Stimulated activated CD4-positive, alpha-beta T cell treated with anti-CD3 and anti-CD28 coated beads, Interleukin-1b, Interleukin-23, amount 100 ng/mL, for 1 hour (primary cell): ENCODE results near the gene GABRD.

Experiments
- DNase-seq, 2 donors: peaks; one replicate each; pipeline ENCODE4 v3.0.0-alpha.2; 2020; ENCODE audit warnings: low read depth in 2 of 2

Gene GABRD

GRCh38 chr1:2053784-2054376 lies 34.7 kb downstream of the GABRD start:
- DNase-seq: no peak

DNA sequence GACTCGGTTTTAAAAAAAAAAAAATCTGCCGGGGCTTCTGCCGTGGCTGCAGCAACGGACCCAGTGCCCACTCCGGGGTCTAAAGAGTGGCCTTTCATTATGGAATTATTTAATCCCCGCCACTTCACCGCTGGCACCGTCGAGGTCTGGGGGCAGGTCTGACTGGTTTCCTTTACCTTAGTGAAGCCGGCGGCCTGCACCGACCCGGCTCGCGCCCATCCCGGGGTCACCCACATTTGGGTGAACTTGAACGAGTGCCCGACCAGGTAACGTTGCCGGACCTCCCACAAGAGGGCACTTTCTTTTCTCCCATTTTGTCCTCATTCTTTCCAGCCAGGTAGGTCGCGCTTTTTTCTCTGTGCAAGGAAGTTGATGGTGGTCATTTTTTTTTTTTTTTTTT lies 35.4 kb downstream of the GABRD start:
- DNase-seq: no peak

- no peak for DNase-seq
These were observed 36.9 kb downstream of the GABRD start for GRCh38 chr1:2055911-2056575.

DNA sequence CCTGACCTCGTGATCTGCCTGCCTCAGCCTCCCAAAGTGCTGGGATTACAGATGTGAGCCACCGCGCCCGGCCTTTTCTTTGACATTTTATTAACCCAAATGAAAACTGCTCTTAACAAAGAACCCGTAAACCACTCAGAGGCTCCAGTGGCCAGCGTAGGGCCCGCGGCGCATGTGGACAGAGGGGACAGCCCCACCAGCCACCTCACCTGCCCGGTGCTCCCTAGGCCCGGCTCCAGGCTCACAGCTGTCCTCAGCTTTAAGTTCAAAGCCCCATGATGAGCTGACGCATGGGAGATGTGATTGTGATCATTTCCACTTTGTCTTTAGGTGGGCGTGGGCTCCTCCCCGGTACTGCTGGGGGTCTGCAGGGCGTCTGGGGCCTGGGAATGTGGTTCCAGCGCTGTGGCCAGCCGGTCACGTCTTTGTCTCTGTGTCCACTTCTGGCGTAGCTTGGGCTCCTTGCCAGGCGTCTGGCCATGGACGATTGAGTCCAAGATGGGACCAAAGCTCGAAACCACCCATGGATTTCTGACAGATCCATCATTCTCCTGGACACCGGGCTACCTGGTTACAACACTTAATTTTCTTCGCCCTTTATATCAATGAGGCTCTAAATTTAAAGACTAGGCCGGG lies 37.9 kb downstream of the GABRD start:
- DNase-seq: no peak

DNA sequence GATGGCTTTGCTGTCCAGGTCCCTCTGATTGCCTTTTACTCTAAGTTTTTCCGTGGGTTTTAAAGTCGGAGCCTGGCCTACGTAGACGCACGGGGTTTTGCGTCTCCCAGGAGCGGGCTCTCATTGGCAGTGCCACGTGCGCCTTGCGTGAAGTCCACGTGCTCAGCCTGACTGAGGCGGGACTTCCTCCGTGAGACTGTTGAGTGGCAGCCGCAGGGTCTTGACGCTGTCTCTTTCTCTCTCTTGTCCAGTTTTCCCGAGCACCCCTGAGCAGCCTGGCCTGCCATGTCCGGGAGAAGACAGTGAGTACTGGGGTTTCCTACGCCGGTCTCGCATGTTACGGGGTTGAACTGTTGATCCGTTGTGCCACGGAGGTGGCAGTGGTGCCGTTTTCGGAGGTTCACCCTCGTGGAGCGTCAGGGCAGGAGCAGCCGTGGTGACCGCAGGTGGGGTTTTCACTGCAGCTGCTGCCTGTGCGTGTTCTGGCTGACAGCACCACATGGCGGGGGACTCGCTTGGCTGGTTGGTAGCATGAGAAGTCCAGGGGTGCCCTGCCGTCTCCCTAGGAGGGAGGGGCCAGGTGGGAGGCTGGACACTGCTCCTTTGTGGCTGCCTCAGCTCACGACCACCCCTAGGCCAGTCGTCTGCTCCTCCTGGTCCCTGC lies 40.3 kb downstream of the GABRD start:
- DNase-seq: no peak

DNA sequence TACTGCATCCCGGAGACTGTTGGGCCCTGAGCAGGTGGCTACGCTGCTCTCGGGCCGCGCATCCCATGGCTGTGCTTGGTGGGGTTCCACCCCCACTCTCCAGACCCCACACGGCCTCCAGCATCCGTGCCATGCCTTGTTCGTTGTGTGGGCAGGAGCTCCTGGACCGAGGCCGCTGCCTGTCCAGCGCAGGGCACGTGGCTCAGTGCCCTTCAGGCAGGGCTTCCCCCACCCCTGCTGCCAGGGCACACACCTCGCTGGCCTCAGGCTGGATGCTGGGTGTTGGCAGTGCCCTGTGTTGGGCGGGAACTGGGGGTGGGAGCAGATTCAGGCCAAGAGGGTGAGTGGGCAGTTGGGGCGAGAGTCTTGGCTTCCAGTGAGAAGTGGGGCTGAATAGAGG lies 40.9 kb downstream of the GABRD start:
- no peak for DNase-seq

GRCh38 chr1:2060535-2060934 lies 41.4 kb downstream of the GABRD start:
- no peak for DNase-seq

DNA sequence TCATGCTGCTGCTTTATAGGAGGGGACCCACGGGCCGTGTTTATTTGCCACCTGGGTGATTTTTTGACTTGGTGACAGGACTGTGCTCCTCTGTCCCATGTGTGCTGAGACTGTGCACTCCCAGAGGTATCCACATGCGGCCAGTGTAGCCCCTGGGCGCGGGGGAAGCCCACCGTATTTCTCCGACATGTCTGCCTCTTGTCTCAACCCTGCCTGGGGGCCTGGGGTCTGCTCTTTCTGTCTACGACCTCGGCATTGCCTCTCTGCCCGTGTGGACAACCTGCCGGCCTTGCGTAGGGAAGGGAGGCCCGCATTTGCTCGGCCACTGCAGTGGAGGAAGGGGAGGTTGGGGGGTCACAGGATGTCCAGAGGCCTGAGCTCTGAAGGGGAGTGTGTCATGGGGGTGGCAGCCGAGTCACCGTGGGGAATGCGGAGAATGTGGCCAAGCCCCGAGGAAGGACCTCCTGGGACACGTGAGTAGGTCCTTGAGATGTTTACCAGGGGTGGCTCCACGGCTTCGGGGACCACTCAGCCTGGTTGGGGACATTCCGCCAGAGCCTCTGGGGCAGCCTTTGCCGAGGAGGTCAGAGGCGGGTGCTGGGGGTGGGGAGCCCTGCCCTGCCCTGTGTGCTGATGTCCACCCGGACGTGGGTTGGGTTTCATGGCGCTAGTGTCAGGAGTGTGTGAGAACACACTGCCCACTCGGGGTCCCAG lies 42.1 kb downstream of the GABRD start:
- no peak for DNase-seq

GRCh38 chr1:2065699-2066098 lies 46.6 kb downstream of the GABRD start:
- DNase-seq: no peak

GRCh38 chr1:2067393-2067792 lies 48.2 kb downstream of the GABRD start:
- no peak for DNase-seq

DNA sequence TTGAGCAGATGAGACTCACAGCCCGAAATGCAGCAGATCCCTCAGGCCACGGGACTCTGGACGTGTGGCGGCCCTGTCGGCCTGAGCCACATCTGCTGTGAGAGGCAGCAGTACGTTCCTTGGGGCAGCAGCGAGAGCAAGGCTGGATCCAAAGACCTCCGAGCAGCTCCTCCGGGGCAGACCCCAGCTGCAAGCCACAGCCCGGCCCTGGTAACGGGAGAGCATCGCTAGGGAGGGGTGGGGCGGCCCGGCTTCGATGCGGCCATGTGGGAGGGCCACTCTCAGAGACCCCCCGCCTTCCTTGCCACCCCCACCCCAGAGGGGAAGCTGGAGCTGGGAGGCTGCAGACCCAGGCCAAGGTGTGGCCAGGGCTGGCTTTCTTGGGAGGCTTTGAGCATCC lies 48.8 kb downstream of the GABRD start:
- DNase-seq: no peak

DNA sequence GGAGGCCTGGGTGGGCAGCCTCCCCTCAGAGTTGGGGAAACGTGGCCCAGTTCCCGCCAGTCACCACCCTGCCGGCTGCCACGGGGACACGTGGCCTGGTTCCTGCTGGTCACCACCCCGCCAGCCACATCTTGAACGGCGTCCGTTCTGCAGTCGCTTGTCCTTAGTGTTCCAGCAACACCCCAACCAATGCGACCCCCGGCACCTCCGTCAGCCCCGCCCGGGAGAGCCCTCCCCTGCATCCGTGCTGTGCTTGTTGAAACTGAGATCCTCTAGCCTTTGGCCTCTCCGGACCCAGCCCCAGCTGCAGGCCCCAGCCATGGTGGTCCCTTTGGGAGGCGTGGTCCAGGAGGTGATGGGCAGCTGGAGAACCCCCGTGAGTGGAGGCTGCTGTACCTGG lies 49.8 kb downstream of the GABRD start:
- no peak for DNase-seq

- DNase-seq: no peak
These were observed 50.9 kb downstream of the GABRD start for GRCh38 chr1:2070016-2070415.

DNA sequence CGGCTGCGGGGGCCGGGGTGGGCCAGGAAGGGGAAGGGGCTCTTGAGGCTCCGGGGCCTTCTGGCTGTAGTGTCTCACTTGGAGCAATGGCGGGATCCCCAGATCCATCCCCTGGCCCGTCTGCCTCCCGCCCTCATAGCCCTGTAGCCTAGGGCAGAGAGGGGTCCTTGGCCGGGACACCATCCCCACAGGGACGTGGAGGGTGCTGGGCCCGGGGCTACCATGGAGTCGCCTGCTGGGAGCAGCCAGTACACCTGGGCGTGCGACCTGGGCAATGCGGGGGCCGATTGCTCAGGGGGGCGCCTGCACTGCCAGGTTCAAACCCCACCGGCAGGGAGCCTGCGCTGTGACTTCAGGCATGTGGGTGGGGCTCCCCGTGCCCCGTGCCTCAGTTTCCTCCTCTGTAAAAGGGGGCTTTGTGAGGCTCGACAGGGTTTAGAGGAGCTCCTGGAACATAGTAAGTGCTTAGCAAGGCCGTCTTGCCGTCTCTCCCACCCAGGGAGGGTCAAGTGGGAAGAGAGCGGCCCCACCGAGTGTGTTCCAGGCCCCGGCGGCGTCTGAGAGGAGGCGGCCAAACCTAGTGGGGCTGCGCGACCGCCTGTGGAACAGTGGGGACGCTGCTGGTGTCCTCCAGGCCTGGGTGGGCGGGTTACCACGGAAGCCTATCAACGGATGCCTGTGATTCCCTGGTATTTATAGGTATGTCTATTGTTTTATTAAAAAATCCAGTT lies 51.8 kb downstream of the GABRD start:
- no peak for DNase-seq

- no peak for DNase-seq
These were observed 53.1 kb downstream of the GABRD start for GRCh38 chr1:2072109-2072806.

DNA sequence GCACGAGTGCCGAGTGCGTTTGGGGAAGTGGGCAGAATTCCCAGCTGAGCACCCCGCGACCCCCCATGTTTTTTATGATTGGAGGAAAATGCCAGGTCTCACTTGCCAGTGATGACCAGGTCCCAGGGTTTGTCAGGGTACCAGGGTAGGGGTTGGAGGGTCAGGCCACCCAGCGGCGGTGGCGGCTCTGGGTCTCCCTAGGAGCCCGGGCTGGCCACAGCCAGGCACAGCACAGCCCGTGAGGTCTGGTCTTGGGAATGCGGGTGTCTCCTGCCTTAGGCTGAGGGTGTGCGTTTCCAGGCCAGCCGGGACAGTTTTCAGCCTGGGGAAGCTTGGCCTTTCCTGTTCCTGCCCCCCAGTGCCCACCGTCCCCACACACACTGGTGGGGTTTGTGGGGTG lies 53.7 kb downstream of the GABRD start:
- no peak for DNase-seq

- no peak for DNase-seq
These were observed 54.5 kb downstream of the GABRD start for GRCh38 chr1:2073382-2074230.

- DNase-seq: no peak
These were observed 55.3 kb downstream of the GABRD start for GRCh38 chr1:2074396-2074795.

DNA sequence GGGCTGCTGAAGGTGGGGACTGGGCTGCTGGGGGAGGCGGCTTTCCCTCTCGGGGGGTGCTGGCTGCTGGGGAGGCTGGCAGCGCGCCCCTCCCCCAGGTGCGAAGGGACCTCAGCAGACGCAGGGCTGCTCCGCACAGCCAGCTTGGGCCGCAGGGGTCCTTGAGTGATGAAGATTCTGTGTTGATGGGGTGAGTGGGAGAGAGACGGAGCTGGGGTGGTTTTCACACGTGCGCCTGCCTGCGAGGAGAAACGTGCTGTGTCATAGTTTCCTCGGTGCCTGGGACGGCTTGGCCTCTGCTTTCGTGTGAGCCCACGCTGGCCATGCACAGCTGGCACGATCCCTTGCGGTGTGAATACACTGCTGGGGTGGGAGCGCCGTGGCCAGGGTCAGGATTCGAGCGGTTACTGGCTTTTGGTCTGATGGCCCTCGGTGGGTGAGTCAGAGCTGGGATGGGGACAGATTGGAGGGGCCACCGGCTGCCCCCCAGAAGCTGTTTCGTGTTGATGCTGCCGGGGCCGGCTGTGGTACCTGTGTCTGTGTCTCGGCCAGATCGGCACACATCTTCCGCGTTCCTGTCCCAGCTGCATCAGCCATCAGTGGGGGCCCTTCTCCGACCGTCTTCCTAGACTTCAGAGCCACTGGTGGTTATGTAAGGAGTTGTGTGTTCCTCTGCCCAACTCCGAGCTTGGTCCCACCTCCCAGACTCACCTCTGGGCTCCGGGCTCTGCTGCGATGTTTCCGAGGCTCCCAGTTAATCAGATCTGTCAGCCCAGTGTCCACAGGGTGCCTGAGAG lies 56.0 kb downstream of the GABRD start:
- no peak for DNase-seq
